GM12874 (cell line): Measurements from ENCODE around the gene KLF16.

Experiments used
- TF ChIP-seq, protein P1 (sequence below): IDR thresholded peaks from 2 replicates; pipeline ENCODE4 v1.5.1; 2011; ENCODE audit warnings: low read depth, mild to moderate bottlenecking, control low read depth, low read length, moderate library complexity; ENCODE audit not compliant: insufficient read depth

The KLF16 gene

GRCh38 chr19:1856698-1857603 is 6.4 kb downstream of the KLF16 start:
- TF ChIP-seq, protein P1, sequence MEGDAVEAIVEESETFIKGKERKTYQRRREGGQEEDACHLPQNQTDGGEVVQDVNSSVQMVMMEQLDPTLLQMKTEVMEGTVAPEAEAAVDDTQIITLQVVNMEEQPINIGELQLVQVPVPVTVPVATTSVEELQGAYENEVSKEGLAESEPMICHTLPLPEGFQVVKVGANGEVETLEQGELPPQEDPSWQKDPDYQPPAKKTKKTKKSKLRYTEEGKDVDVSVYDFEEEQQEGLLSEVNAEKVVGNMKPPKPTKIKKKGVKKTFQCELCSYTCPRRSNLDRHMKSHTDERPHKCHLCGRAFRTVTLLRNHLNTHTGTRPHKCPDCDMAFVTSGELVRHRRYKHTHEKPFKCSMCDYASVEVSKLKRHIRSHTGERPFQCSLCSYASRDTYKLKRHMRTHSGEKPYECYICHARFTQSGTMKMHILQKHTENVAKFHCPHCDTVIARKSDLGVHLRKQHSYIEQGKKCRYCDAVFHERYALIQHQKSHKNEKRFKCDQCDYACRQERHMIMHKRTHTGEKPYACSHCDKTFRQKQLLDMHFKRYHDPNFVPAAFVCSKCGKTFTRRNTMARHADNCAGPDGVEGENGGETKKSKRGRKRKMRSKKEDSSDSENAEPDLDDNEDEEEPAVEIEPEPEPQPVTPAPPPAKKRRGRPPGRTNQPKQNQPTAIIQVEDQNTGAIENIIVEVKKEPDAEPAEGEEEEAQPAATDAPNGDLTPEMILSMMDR, result no peak

DNA sequence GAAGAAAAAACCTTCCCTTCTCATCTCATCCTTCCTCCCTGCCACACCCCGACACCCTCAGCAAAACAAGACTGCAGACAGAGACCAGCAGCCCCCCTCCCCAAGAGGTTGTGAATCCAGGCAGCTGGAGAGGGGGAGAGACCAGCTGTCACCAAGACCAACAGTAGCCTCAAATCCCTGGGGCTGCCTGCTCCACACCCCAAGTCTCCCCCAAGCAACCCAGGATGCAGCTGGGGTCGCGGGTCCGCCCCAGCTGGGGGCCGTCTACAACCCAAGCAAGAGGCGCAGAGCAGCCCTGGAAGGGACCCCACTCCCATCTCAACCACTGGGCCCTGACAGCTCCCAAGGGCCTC is 7.1 kb downstream of the KLF16 start:
- TF ChIP-seq, protein P1, result no peak

GRCh38 chr19:1855828-1856255 is 7.5 kb downstream of the KLF16 start:
- TF ChIP-seq, protein P1, result no peak

GRCh38 chr19:1855040-1855827 is 8.1 kb downstream of the KLF16 start:
- TF ChIP-seq, protein P1, result no peak

DNA sequence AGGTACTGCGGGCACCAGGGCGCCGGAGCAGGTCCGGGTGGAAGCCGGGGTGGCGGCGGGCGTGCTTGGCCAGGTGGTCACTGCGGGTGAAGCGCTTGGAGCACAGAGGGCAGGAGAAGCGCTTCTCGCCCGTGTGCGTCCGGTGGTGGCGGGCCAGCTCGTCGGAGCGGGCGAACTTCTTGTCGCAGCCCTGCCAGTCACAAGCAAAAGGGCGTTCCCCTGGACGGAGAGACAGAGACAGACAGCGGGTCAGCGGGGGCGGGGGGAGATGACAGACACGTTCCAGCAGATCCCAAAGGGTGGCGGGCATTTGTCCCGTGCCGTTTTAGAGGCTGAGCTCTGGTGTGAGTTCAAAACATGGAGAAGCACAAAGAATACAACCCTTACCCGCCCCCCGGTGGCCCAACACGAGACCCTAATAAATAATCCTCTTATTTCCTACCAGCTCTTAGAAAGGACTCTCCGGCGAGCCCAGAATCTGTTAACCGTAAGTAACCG is 8.8 kb downstream of the KLF16 start:
- TF ChIP-seq, protein P1, result no peak

- TF ChIP-seq, protein P1, result no peak
These were observed 9.3 kb downstream of the KLF16 start for GRCh38 chr19:1854039-1854541.
